Rectal smooth muscle tissue (tissue), 1 donor: Measurements from ENCODE around the gene SLC39A13.
A peak's percentile ranks its signal among the peaks of the same experiment; 100 is the strongest.

Source experiments
- H3K27ac ChIP-seq: one replicate; pipeline ENCODE4 v1.7.0; 2013; ENCODE audit warnings: low read depth, low read length, inconsistent platforms
- H3K27me3 ChIP-seq: one replicate; pipeline ENCODE4 v1.7.0; 2013; ENCODE audit warnings: low read length; ENCODE audit not compliant: control insufficient read depth, insufficient read depth
- H3K36me3 ChIP-seq: one replicate; pipeline ENCODE4 v1.7.0; 2013; ENCODE audit warnings: low read length; ENCODE audit not compliant: control insufficient read depth, insufficient read depth
- H3K4me1 ChIP-seq: one replicate; pipeline ENCODE4 v1.7.0; 2013; ENCODE audit warnings: low read length; ENCODE audit not compliant: control insufficient read depth, insufficient read depth
- H3K4me3 ChIP-seq: one replicate; pipeline ENCODE4 v1.7.0; 2013; ENCODE audit warnings: low read length
- H3K9ac ChIP-seq: one replicate; pipeline ENCODE4 v1.7.0; 2013; ENCODE audit warnings: low read length

Gene SLC39A13

GRCh38 chr11:47375546-47376085 lies 32.8 kb upstream of the SLC39A13 start:
- no peak overlapping the region for H3K27ac ChIP-seq
- no peak overlapping the region for H3K4me3 ChIP-seq
- H3K4me1 ChIP-seq, result no peaks in the 10 kb centered on the region
- H3K36me3 ChIP-seq, result no peaks in the 10 kb centered on the region
- no peaks in the 10 kb centered on the region for H3K27me3 ChIP-seq
- no peak overlapping the region for H3K9ac ChIP-seq

DNA sequence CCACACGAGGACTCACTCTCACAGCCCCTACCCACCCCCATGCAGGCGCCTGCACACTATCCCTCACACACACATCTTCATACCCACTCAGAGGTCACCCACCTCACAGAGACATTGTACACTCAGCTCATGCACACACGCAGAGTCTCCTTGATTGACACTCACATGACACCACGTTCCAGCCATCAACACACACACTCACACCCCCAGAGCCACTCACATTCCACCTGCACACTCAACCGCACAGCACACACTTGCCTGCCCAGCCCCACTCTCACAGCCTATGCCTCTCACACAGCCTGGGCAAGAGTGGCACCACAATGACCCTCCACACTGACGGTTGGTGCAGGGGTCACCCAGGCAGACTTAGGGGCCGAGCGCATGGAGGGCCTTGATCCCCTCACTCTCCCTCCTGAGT lies 32.3 kb upstream of the SLC39A13 start:
- Histone ChIP-seq H3K4me3 (peak overlapping the region; percentile 32), H3K4me1 (no peaks in the 10 kb centered on the region), H3K27ac (no peak overlapping the region), H3K36me3 (no peaks in the 10 kb centered on the region), H3K9ac (peak overlapping the region; percentile 4), H3K27me3 (no peaks in the 10 kb centered on the region)

- Histone ChIP-seq H3K4me3 (peak overlapping the region; percentile 32), H3K9ac (peak overlapping the region; percentile 4), H3K27me3 (no peaks in the 10 kb centered on the region), H3K36me3 (no peaks in the 10 kb centered on the region), H3K27ac (no peak overlapping the region), H3K4me1 (no peaks in the 10 kb centered on the region)
Observed at GRCh38 chr11:47376525-47377371, 31.6 kb upstream of the SLC39A13 start.

DNA sequence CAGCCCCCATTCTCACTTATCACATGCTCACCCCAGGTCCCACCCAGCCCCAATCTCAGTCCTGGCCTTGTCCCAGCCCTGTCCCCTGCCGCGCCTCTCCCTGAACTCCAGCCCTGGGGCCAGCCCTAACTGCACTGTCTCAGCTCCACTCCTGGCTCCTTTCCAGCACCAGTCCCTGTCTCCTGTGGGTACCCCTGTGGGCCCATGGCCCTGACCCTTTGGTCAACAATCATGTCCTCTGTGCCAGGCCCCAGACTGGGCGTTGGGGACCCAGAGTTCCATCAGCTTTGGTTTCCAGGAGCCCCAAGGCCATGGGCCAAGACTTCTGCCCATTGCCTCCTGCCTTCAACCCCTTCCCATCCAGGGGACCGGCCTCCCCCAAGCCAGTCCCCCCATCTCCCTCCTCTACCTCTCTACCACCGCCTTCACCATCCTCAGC lies 30.8 kb upstream of the SLC39A13 start:
- H3K9ac ChIP-seq, result no peak overlapping the region
- H3K4me3 ChIP-seq, result peak overlapping the region; percentile 32
- H3K27me3 ChIP-seq, result no peaks in the 10 kb centered on the region
- no peaks in the 10 kb centered on the region for H3K36me3 ChIP-seq
- H3K4me1 ChIP-seq, result no peaks in the 10 kb centered on the region
- no peak overlapping the region for H3K27ac ChIP-seq

DNA sequence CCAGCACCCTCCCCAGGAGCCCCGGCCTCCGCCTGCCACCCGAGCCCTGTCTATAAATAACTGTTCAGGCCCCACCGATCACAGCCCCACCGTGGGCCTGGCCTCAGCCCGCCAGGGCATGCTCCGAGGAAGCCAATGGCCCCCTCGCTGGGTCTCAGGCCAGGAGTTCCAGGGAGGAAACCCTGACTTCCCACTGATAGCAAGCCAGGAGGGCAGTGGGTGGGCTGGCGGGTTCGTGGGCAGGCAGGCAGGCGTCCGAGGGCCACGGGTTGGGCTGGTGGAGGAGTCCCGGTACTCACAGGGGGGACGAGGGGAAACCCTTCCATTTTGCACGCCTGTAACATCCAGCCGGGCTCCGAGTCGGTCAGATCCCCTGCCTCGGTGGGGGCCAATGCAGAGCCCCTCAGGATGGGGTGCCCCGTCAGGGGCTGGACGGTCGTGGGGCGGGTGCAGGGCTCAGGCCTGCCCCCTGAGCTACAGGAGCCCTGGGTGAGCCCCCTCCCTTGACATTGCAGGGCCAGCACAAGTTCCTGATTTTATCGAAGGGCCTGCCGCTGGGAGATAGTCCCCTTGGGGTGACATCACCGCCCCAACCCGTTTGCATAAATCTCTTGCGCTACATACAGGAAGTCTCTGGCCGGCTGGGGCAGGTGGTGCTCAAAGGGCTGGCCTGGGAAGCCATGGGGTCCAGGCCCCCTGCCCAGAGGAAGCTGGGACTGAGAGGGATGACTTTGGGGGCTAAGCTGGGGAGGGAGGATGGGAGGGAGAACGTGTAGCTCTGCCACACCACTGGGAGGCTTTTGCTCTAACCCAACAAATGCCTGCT lies 30.2 kb upstream of the SLC39A13 start, which contains the start of gene SPI1:
Gene SPI1, minus strand, starts transcription at position 538 of the 826 bp plus-strand sequence. Its CDS starts 194 bp downstream, at position 344.
- Histone ChIP-seq H3K4me3 (peak within 1 kb of the TSS; percentile 32), H3K4me1 (no peaks in the 10 kb centered on the region), H3K36me3 (no peaks in the 10 kb centered on the region), H3K9ac (no peak within 1 kb of the TSS), H3K27me3 (no peaks in the 10 kb centered on the region), H3K27ac (no peak within 1 kb of the TSS)

- Histone ChIP-seq H3K9ac (no peak overlapping the region), H3K27ac (no peak overlapping the region), H3K36me3 (no peaks in the 10 kb centered on the region), H3K4me3 (no peak overlapping the region), H3K27me3 (no peaks in the 10 kb centered on the region), H3K4me1 (no peaks in the 10 kb centered on the region)
Observed at GRCh38 chr11:47378836-47379170, 29.6 kb upstream of the SLC39A13 start.

GRCh38 chr11:47379317-47379716 lies 29.1 kb upstream of the SLC39A13 start:
- Histone ChIP-seq H3K4me1 (no peaks in the 10 kb centered on the region), H3K27ac (no peak overlapping the region), H3K36me3 (no peaks in the 10 kb centered on the region), H3K4me3 (no peak overlapping the region), H3K27me3 (no peaks in the 10 kb centered on the region), H3K9ac (no peak overlapping the region)

- Histone ChIP-seq H3K9ac (no peak overlapping the region), H3K4me1 (no peaks in the 10 kb centered on the region), H3K36me3 (no peaks in the 10 kb centered on the region)
Observed at GRCh38 chr11:47380078-47380477, 28.3 kb upstream of the SLC39A13 start.

DNA sequence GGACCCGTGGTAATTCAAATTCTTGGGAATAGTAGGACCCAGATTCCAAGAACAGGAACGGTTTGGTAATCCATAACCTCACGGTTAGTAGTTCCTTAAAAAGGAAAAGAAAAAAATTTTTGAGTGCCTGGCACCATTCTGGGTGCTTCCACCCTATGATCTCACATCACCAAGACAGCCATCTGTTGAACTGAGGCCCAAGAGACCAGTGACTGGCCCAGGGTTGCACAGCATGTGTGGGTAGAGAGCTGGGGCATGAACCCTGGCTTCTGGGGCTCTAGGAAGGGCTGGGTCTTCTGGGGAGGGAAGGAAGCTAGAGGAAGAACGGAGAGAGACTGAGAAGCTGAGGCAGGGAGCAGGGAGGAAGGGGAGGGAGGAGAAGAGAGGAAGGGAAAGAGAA lies 25.3 kb upstream of the SLC39A13 start:
- Histone ChIP-seq H3K9ac (no peak overlapping the region), H3K27ac (no peak overlapping the region), H3K4me1 (no peaks in the 10 kb centered on the region)

More at GRCh38 chr11:47380078-47380477, 28.3 kb upstream of the SLC39A13 start:
- no peaks in the 10 kb centered on the region for H3K27me3 ChIP-seq
- no peak overlapping the region for H3K4me3 ChIP-seq
- H3K27ac ChIP-seq, result no peak overlapping the region

DNA sequence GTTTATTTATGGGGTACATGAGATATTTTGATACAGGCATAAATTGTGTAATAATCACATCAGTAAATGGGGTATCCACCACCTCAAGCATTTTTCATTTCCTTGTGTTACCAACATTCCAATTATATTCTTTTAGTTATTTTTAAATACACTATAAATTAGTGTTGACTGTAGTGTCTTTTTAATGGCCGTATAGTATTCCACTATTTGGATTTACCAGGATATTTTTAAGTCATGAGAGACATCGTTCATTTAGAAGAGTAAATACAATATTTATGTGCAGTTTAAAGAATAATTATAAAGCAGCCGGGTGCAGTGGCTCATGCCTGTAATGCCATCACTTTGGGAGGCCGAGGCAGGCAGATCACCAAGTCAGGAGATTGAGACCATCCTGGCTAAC lies 23.9 kb upstream of the SLC39A13 start:
- Histone ChIP-seq H3K4me3 (no peak overlapping the region), H3K27ac (no peak overlapping the region), H3K27me3 (no peaks in the 10 kb centered on the region), H3K4me1 (no peaks in the 10 kb centered on the region), H3K9ac (no peak overlapping the region), H3K36me3 (no peaks in the 10 kb centered on the region)

More for the DNA sequence above, 25.3 kb upstream of the SLC39A13 start:
- H3K36me3 ChIP-seq, result no peaks in the 10 kb centered on the region
- H3K4me3 ChIP-seq, result no peak overlapping the region
- no peaks in the 10 kb centered on the region for H3K27me3 ChIP-seq

GRCh38 chr11:47387944-47388696 lies 20.3 kb upstream of the SLC39A13 start:
- Histone ChIP-seq H3K4me3 (no peak overlapping the region), H3K36me3 (no peaks in the 10 kb centered on the region), H3K27me3 (no peaks in the 10 kb centered on the region), H3K4me1 (no peaks in the 10 kb centered on the region), H3K9ac (no peak overlapping the region), H3K27ac (no peak overlapping the region)
